ENCODE results near the gene NDNF. TPM values are rescaled to one million over a fixed set of nuclear protein-coding genes. Genes with fewer than 3 reads are reported as not detected.

NDNF gene
- total and polyA plus RNA-seq, 2 experiments from 2014 or later = 13.6 to 30.5 TPM

DNA sequence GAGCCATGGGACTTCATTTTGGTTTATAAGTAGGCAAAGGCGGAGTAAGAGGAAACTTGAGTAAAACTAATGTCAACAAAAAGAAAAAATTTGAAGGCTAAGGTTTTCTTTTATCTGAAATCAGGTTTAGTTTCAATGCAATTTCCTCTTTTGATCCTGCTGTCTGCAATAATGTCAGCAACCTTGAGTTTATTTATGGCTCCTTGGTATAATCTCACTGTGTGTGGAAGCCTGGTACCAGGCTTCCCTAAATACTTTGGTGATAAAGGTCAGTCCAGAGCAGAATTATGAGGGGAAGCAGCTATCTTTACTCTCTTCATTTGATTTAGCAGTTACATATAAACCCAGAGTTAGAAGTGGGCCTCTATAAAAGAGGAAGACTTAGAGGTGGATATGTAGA is 57.8 kb downstream of the NDNF start:
- Histone ChIP-seq H3K27me3 (no peaks in the 10 kb centered on the region), H3K79me2 (no peaks in the 10 kb centered on the region), H3K9me3 (ENCODE audit: low read depth) (no peaks in the 10 kb centered on the region), H3K4me1 (ENCODE audit: insufficient read depth) (peaks cover 19% of the 10 kb centered on the region), H3K36me3 (replicated peaks; ENCODE audit: insufficient read depth, low read depth) (no peaks in the 10 kb centered on the region), H4K20me1 (ENCODE audit: insufficient read depth, poor library complexity, severe bottlenecking) (no peaks in the 10 kb centered on the region), H3K4me2 (peak overlapping the region; percentile 5), H2AFZ (no peak overlapping the region), H3K9me2 (replicated peaks; ENCODE audit: insufficient read depth) (no peaks in the 10 kb centered on the region), H3K27ac (peak overlapping the region; percentile 44), H3K4me3 (no peak overlapping the region)
- no peak for TF ChIP-seq EZH2 (IDR thresholded peaks at IDR 0.05; ENCODE audit: borderline replicate concordance)
- TF ChIP-seq, protein P1, sequence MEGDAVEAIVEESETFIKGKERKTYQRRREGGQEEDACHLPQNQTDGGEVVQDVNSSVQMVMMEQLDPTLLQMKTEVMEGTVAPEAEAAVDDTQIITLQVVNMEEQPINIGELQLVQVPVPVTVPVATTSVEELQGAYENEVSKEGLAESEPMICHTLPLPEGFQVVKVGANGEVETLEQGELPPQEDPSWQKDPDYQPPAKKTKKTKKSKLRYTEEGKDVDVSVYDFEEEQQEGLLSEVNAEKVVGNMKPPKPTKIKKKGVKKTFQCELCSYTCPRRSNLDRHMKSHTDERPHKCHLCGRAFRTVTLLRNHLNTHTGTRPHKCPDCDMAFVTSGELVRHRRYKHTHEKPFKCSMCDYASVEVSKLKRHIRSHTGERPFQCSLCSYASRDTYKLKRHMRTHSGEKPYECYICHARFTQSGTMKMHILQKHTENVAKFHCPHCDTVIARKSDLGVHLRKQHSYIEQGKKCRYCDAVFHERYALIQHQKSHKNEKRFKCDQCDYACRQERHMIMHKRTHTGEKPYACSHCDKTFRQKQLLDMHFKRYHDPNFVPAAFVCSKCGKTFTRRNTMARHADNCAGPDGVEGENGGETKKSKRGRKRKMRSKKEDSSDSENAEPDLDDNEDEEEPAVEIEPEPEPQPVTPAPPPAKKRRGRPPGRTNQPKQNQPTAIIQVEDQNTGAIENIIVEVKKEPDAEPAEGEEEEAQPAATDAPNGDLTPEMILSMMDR (IDR thresholded peaks at IDR 0.05; ENCODE audit: poor library complexity) = no peak
- no peak for TF ChIP-seq EZH2phosphoT487 (IDR thresholded peaks at IDR 0.05; ENCODE audit: low read depth, severe bottlenecking, unreplicated experiment)
- DNase-seq (ENCODE audit: low spot score) = no peak
- 67% methylated on average over 1 of the region's 1 CpG for WGBS (ENCODE audit: low lambda C conversion rate, missing lambda C conversion rate)

DNA sequence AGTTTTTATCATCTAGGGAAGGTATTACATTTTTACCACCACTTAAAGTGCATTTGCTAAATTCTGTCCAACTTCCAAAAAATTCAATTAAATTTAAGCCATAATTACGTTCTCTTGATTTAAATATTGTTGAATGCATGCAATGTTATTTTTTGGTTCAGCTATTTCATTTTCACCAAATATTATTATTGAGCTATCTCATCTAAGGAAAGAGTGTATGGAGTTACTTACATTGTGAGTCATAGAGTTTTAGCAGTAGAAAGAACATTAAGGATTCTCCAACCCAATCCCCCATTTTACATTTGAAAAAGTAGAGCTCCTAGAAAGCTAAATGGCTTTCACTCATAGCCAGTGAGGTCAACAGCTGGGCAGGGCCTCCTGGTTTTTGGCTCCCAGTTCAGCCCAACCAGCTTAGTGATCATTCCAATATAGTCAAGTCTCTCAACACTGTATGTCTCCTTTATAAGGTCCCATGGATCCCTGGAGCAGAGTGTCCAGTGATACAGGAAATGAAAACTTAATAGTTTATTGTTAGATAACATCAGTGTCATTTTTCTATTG is 60.5 kb downstream of the NDNF start:
- no peaks in the 10 kb centered on the region for H3K9me2 ChIP-seq (replicated peaks; ENCODE audit: insufficient read depth)
- H2AFZ ChIP-seq = no peak overlapping the region
- no peaks in the 10 kb centered on the region for H3K36me3 ChIP-seq (replicated peaks; ENCODE audit: insufficient read depth, low read depth)
- H3K9me3 ChIP-seq (ENCODE audit: low read depth) = no peaks in the 10 kb centered on the region
- 100% methylated on average over 1 of the region's 1 CpG for WGBS (ENCODE audit: low lambda C conversion rate, missing lambda C conversion rate)
- H3K4me3 ChIP-seq = no peak overlapping the region
- no peak overlapping the region for H3K4me2 ChIP-seq
- no peak overlapping the region for H3K27ac ChIP-seq
- H3K79me2 ChIP-seq = no peaks in the 10 kb centered on the region
- H4K20me1 ChIP-seq (ENCODE audit: insufficient read depth, poor library complexity, severe bottlenecking) = no peaks in the 10 kb centered on the region
- no peaks in the 10 kb centered on the region for H3K27me3 ChIP-seq
- H3K4me1 ChIP-seq (ENCODE audit: insufficient read depth) = peaks cover 23% of the 10 kb centered on the region
- no peak for DNase-seq (ENCODE audit: low spot score)
- TF ChIP-seq, protein P1 (IDR thresholded peaks at IDR 0.05; ENCODE audit: poor library complexity) = no peak
- TF ChIP-seq EZH2 (IDR thresholded peaks at IDR 0.05; ENCODE audit: borderline replicate concordance) = no peak
- TF ChIP-seq EZH2phosphoT487 (IDR thresholded peaks at IDR 0.05; ENCODE audit: low read depth, severe bottlenecking, unreplicated experiment) = no peak

DNA sequence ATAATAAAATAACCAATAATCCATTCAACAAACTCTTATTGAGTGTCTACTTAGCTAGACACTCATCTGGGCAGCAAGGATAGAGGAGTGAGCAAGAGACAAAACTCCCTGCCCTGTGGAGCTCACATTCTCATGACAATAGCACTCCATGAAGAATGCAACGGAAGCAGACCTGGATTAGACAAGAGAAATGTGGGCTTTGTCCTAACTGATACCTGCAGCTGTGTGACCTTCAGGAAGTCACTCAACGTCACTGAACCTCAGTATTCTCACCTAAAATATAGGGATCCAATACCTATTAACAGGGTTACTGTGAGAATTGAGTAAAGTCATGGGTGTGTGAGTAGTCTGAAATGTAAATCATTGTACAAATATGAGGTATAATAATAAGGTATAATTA is 61.2 kb downstream of the NDNF start:
- TF ChIP-seq, protein P1 (IDR thresholded peaks at IDR 0.05; ENCODE audit: poor library complexity) = no peak
- TF ChIP-seq EZH2 (IDR thresholded peaks at IDR 0.05; ENCODE audit: borderline replicate concordance) (no peak), EZH2phosphoT487 (IDR thresholded peaks at IDR 0.05; ENCODE audit: low read depth, severe bottlenecking, unreplicated experiment) (no peak)

More for the DNA sequence above, 61.2 kb downstream of the NDNF start:
- Histone ChIP-seq H3K27ac (no peak overlapping the region), H2AFZ (no peak overlapping the region), H3K79me2 (no peaks in the 10 kb centered on the region), H3K27me3 (no peaks in the 10 kb centered on the region), H3K4me1 (ENCODE audit: insufficient read depth) (peaks cover 28% of the 10 kb centered on the region), H3K4me2 (no peak overlapping the region), H3K4me3 (no peak overlapping the region), H3K9me2 (replicated peaks; ENCODE audit: insufficient read depth) (no peaks in the 10 kb centered on the region), H4K20me1 (ENCODE audit: insufficient read depth, poor library complexity, severe bottlenecking) (no peaks in the 10 kb centered on the region), H3K9me3 (ENCODE audit: low read depth) (no peaks in the 10 kb centered on the region), H3K36me3 (replicated peaks; ENCODE audit: insufficient read depth, low read depth) (no peaks in the 10 kb centered on the region)
- 95% methylated on average over 2 of the region's 2 CpGs for WGBS (ENCODE audit: low lambda C conversion rate, missing lambda C conversion rate)
- no peak for DNase-seq (ENCODE audit: low spot score)
